Kidney (tissue), 14 donors: ENCODE results near the gene MPND. TPM values are rescaled to one million over a fixed set of nuclear protein-coding genes. Genes with fewer than 3 reads are reported as not detected.
A peak's percentile ranks its signal among the peaks of the same experiment; 100 is the strongest.

Experiments
- DNase-seq, 5 donors: peaks; one replicate each; pipeline ENCODE4 v3.0.0-alpha.2; 2013 to 2020
- FAIRE-seq: peaks from 2 replicates; lab custom pipeline; 2012; peaks lifted over from hg19 to GRCh38; lab: Jason Lieb, UNC
- H3K27ac ChIP-seq, 2 donors: one replicate each; pipeline ENCODE4 v1.7.0; 2013; ENCODE audit warnings: low read depth in 2 of 2, low read length in 2 of 2, inconsistent platforms in 1 of 2
- H3K27me3 ChIP-seq: one replicate; pipeline ENCODE4 v1.7.1; 2013; ENCODE audit warnings: low read length, inconsistent platforms; ENCODE audit not compliant: control insufficient read depth, insufficient read depth
- H3K36me3 ChIP-seq, 3 donors: one replicate each; pipeline versions ENCODE4 v1.7.0 to v1.7.1; 2013; ENCODE audit warnings: low read length in 3 of 3, control low read depth in 1 of 3, inconsistent platforms in 1 of 3; ENCODE audit not compliant: insufficient read depth in 3 of 3, control insufficient read depth in 2 of 3
- H3K4me1 ChIP-seq, 3 donors: one replicate each; pipeline versions ENCODE4 v1.7.0 to v1.7.1; 2013; ENCODE audit warnings: low read length in 3 of 3, inconsistent platforms in 1 of 3, low read depth in 1 of 3; ENCODE audit not compliant: control insufficient read depth in 2 of 3, insufficient read depth in 2 of 3
- H3K4me3 ChIP-seq, 3 donors: one replicate each; pipeline versions ENCODE4 v1.7.0 to v1.8.1; 2013; ENCODE audit warnings: low read length in 3 of 3, control low read depth in 1 of 3, inconsistent platforms in 1 of 3
- H3K9ac ChIP-seq, 3 donors: one replicate each; pipeline versions ENCODE4 v1.7.0 to v1.7.1; 2013; ENCODE audit warnings: low read length in 3 of 3, control low read depth in 1 of 3, inconsistent platforms in 1 of 3
- H3K9me3 ChIP-seq, 3 donors: one replicate each; pipeline versions ENCODE4 v1.7.0 to v1.7.1; 2013; ENCODE audit warnings: low read length in 3 of 3, control low read depth in 1 of 3, inconsistent platforms in 1 of 3; ENCODE audit not compliant: control insufficient read depth in 2 of 3, insufficient read depth in 1 of 3
- CTCF ChIP-seq: IDR thresholded peaks from 3 replicates; pipeline ENCODE4 v1.5.1; 2012; ENCODE audit warnings: mild to moderate bottlenecking, moderate library complexity, borderline replicate concordance; ENCODE audit not compliant: insufficient read depth; ENCODE audit errors: extremely low read depth
- intact Hi-C: fragments of 100-400 bp; cut with DNase I; formaldehyde crosslinking; loops from one replicate; pipeline ENCODE4 v1.11.1; 2022
- polyA plus RNA-seq: library from polyadenylated mRNA; stranded (reverse); fragments of 350-450 nt; fragmentation: Illumina TruSeq; extraction: RNeasy Lipid Tissue Mini Kit (QIAGEN cat#74804); gene quantifications from one replicate; pipeline ENCODE4 v1.2.3, GENCODE V29; 2014; ENCODE audit warnings: low read depth, low replicate concordance; ENCODE audit not compliant: insufficient read depth
- total RNA-seq: library from RNA; stranded (reverse); fragmentation: NEBNext Ultra II Directional; extraction: Animal tissue kit (Norgen Biotek cat#: 25700); gene quantifications from one replicate; pipeline ENCODE4 v1.2.1, GENCODE V29; 2021
- donor health status: control.
- donor health status: control.
- donor health status: control.
- donor health status: control.
- donor health status: control.
- donor health status: DM: yes; HTN: yes; CAD: no.
- donor health status: Normal renal cell carcinoma (clear cell type).

Gene MPND
- total and polyA plus RNA-seq, 2 donors from 2014 or later, result 24.1 to 43.5 TPM

GRCh38 chr19:4375164-4376027 is 32.0 kb downstream of the MPND start:
- peak; percentile 5 for TF ChIP-seq CTCF
- H3K9ac ChIP-seq, result peak overlapping the region in 1 of 3 donors; percentile 40

GRCh38 chr19:4376028-4376670 is 32.8 kb downstream of the MPND start:
- no peaks in the 10 kb centered on the region for H3K9me3 ChIP-seq
- peak overlapping the region in 1 of 3 donors; percentile 26 for H3K9ac ChIP-seq
- H3K4me3 ChIP-seq, result no peak overlapping the region
- TF ChIP-seq CTCF, result no peak
- H3K27ac ChIP-seq, result peak overlapping the region; percentile 32 to 64
- no peaks in the 10 kb centered on the region for H3K27me3 ChIP-seq
- FAIRE-seq (no peak), DNase-seq (peak in 1 of 5 donors; percentile 43)
- intact Hi-C loops, result no loop called here
- H3K4me1 ChIP-seq, result peaks cover 0 to 70% (median 42%) of the 10 kb centered on the region in 3 donors
- H3K36me3 ChIP-seq, result no peaks in the 10 kb centered on the region

More at GRCh38 chr19:4375164-4376027, 32.0 kb downstream of the MPND start:
- peak overlapping the region; percentile 79 to 89 for H3K27ac ChIP-seq
- H3K36me3 ChIP-seq, result no peaks in the 10 kb centered on the region
- no peaks in the 10 kb centered on the region for H3K27me3 ChIP-seq
- intact Hi-C loops, result no loop called here
- H3K4me1 ChIP-seq, result peaks cover 0 to 66% (median 42%) of the 10 kb centered on the region in 3 donors
- H3K4me3 ChIP-seq, result no peak overlapping the region
- DNase-seq (peak; percentile 76 to 91 (median 79)), FAIRE-seq (no peak)
- no peaks in the 10 kb centered on the region for H3K9me3 ChIP-seq

- no peak for TF ChIP-seq CTCF
- H3K9ac ChIP-seq, result peak overlapping the region in 1 of 3 donors; percentile 26
- H3K9me3 ChIP-seq, result no peaks in the 10 kb centered on the region
- no peak for FAIRE-seq
- H3K27ac ChIP-seq, result peak overlapping the region; percentile 32 to 64
- intact Hi-C loops, result no loop called here
- no peaks in the 10 kb centered on the region for H3K36me3 ChIP-seq
- H3K4me3 ChIP-seq, result no peak overlapping the region
- DNase-seq, result no peak
- H3K4me1 ChIP-seq, result peaks cover 0 to 68% (median 42%) of the 10 kb centered on the region in 3 donors
- H3K27me3 ChIP-seq, result no peaks in the 10 kb centered on the region
Observed at GRCh38 chr19:4376671-4376990, 33.3 kb downstream of the MPND start.
